CD4-positive, alpha-beta memory T cell (primary cell): ENCODE data around the gene TNIK. TPM values are rescaled to one million over a fixed set of nuclear protein-coding genes. Genes with fewer than 3 reads are reported as not detected.
A peak's percentile ranks its signal among the peaks of the same experiment; 100 is the strongest.

Experiments used
- CTCF ChIA-PET: fragments of 350-600 bp; sonication (Branson Sonifier 250); formaldehyde crosslinking; loops from one replicate; lab custom pipeline; 2021; ENCODE audit warnings: inconsistent platforms; ENCODE audit not compliant: partially characterized antibody; lab: Charles Lee
- POLR2A ChIA-PET: fragments of 350-600 bp; sonication (Branson Sonifier 250); formaldehyde crosslinking; loops from one replicate; lab custom pipeline; 2021; ENCODE audit not compliant: partially characterized antibody; lab: Charles Lee
- DNase-seq, 5 donors: peaks; one replicate each; pipeline versions ENCODE4 v3.0.0 to v3.0.0-alpha.2; 2020 to 2022; ENCODE audit warnings: mixed read lengths in 1 of 5
- H3K27ac ChIP-seq: one replicate; pipeline ENCODE4 v1.7.0; 2013; ENCODE audit warnings: low read depth, low read length
- H3K27me3 ChIP-seq: 2 replicates; pipeline ENCODE4 v1.7.0; 2013; ENCODE audit warnings: mild to moderate bottlenecking, low read length, moderate library complexity; ENCODE audit not compliant: insufficient read depth
- H3K36me3 ChIP-seq: 2 replicates; pipeline ENCODE4 v1.7.0; 2013; ENCODE audit warnings: mild to moderate bottlenecking, low read length, moderate library complexity; ENCODE audit not compliant: insufficient read depth
- H3K4me1 ChIP-seq: 2 replicates; pipeline ENCODE4 v1.7.0; 2013; ENCODE audit warnings: mild to moderate bottlenecking, low read length, moderate library complexity; ENCODE audit not compliant: insufficient read depth
- H3K4me3 ChIP-seq, 2 donors: one replicate each; pipeline ENCODE4 v1.7.0; 2013; ENCODE audit warnings: low read length in 2 of 2, mild to moderate bottlenecking in 1 of 2
- H3K9me3 ChIP-seq, 2 donors: one replicate each; pipeline ENCODE4 v1.7.0; 2013; ENCODE audit warnings: low read length in 2 of 2, control low read depth in 1 of 2; ENCODE audit not compliant: control insufficient read depth in 1 of 2
- H3K27ac Mint-ChIP-seq, 7 donors: one replicate each; pipeline ENCODE4 v1.8.0; 2020 to 2021; ENCODE audit warnings: mixed read lengths in 7 of 7, mild to moderate bottlenecking in 6 of 7, inconsistent platforms in 3 of 7, moderate library complexity in 3 of 7
- H3K27me3 Mint-ChIP-seq, 2 donors: one replicate each; pipeline ENCODE4 v1.8.0; 2020 to 2021; ENCODE audit warnings: mixed read lengths in 2 of 2
- H3K36me3 Mint-ChIP-seq, 2 donors: one replicate each; pipeline ENCODE4 v1.8.0; 2020 to 2021; ENCODE audit warnings: mixed read lengths in 2 of 2, inconsistent platforms in 1 of 2, mild to moderate bottlenecking in 1 of 2
- H3K4me1 Mint-ChIP-seq, 4 donors: one replicate each; pipeline ENCODE4 v1.8.0; 2020 to 2021; ENCODE audit warnings: mixed read lengths in 4 of 4, mild to moderate bottlenecking in 1 of 4
- H3K4me3 Mint-ChIP-seq, 8 donors: one replicate each; pipeline ENCODE4 v1.8.0; 2020 to 2021; ENCODE audit warnings: mixed read lengths in 8 of 8, mild to moderate bottlenecking in 7 of 8, moderate library complexity in 6 of 8, inconsistent platforms in 3 of 8
- H3K9me3 Mint-ChIP-seq, 8 donors: one replicate each; pipeline ENCODE4 v1.8.0; 2020 to 2021; ENCODE audit warnings: mixed read lengths in 8 of 8, mild to moderate bottlenecking in 5 of 8, inconsistent platforms in 3 of 8, moderate library complexity in 1 of 8
- intact Hi-C: fragments of 100-400 bp; cut with micrococcal nuclease; formaldehyde crosslinking; loops from one replicate; pipeline ENCODE4 v1.15.1; 2023
- polyA plus RNA-seq, 2 donors: library from polyadenylated mRNA; unstranded; fragments of 300-500 nt; fragmentation: Illumina TruSeq; gene quantifications; one replicate each; pipeline ENCODE4 v1.2.3, GENCODE V29; 2021
- total RNA-seq, 2 experiments: library from RNA; stranded (reverse); gene quantifications; one replicate each; pipeline ENCODE4 v1.2.3, GENCODE V29; 2021

TNIK gene
- total and polyA plus RNA-seq, 4 experiments from 2014 or later: 14.6 to 93.5 (median 58.1) TPM

DNA sequence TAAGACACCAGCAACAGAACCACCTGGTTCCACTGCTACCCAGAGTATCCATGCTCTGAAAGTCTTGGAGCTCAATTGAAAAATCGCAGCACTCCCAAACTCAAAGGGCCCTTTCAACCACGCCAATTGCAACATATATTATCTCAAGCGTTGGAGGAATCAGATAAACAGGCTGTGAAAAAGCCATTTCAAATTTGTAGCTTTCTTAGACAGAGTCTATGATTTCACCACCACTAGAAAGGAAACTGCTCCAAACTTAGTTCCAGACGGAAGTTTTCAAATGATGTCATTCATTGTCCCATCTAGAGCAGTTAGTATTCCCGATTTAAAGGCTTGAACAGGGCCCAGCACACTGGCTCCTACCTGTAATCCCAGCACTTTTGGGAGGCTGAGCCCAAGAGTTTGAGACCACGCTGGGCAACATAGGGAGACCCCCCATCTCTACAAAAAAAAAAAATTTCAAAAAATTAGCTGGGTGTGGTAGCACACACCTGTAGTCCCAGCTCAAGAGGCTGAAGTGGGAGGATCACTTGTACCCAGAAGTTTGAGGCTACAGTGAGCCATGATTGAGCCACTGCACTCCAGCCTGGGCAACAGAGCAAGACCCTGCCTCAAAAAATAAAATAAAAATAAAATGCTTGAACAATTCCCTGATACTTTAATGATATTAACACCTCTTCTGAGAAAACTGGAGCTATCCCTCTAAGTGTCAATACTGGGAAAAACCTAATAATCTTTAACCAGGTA, 16.8 kb downstream of the TNIK start:
- no peaks in the 10 kb centered on the region for H3K36me3 ChIP-seq
- no peak for DNase-seq
- no peak overlapping the region for H3K27ac ChIP-seq
- H3K4me3 Mint-ChIP-seq: no peak overlapping the region
- H3K27ac Mint-ChIP-seq: no peak overlapping the region
- peaks cover 0 to 3% (median 0%) of the 10 kb centered on the region in 8 donors for H3K9me3 Mint-ChIP-seq
- H3K4me1 ChIP-seq: peaks cover 88% of the 10 kb centered on the region
- H3K36me3 Mint-ChIP-seq: peaks cover 10% of the 10 kb centered on the region in 2 donors
- no peaks in the 10 kb centered on the region for H3K27me3 Mint-ChIP-seq
- H3K9me3 ChIP-seq: no peaks in the 10 kb centered on the region
- CTCF ChIA-PET: interaction anchor here (0.8 to 1.0 kb wide), 3 partner anchors 9 to 262 kb away, joined by 3 to 4 read pairs (median 4); no protein-coding TSS in a partner anchor
- peaks cover 51 to 88% (median 74%) of the 10 kb centered on the region in 4 donors for H3K4me1 Mint-ChIP-seq
- intact Hi-C loops: no loop called here
- H3K27me3 ChIP-seq: no peaks in the 10 kb centered on the region
- H3K4me3 ChIP-seq: no peak overlapping the region
- POLR2A ChIA-PET: no interaction called here

DNA sequence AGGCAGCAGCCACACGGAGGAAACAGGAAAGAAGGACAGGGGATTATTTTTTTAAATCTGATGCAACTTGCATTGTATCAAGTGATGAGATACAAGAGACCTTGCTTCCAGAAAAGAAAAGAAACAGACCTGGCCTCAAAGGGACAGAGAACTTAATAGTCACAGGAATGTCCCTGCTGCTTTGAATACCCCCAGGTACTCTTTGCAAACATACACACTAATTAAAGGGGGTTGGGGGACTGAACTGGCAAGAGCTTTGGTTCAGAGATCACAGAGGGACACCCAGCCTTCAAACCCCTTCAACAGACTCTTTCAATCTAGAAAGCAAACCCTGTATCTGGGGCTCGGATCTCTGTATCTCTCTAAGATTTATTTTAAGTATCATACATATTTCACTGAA, 18.0 kb downstream of the TNIK start:
- intact Hi-C loops: no loop called here
- CTCF ChIA-PET: no interaction called here

DNA sequence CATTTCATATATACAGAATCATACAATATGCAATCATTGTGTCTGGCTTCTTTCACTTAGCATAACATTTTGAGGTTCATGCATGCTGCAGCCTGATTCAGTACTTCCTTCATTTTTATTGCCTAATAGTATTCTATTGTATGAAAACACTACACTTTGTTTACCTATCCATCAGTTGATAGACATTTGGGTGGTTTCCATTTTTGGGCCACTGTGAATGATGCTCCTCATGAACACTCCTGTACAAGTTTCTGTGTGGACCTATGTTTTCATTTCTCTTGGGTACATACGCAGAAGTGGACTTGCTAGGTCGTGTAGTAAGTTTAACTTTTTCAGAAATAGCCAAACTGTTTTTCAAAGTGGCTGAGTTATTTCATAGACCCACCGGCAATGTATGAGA, 18.8 kb downstream of the TNIK start:
- DNase-seq: no peak
- Histone ChIP-seq H3K4me1 (peaks cover 90% of the 10 kb centered on the region), H3K27ac (no peak overlapping the region), H3K9me3 (no peaks in the 10 kb centered on the region), H3K4me3 (no peak overlapping the region), H3K27me3 (no peaks in the 10 kb centered on the region), H3K36me3 (no peaks in the 10 kb centered on the region)
- peaks cover 0 to 3% (median 0%) of the 10 kb centered on the region in 8 donors for H3K9me3 Mint-ChIP-seq
- H3K27me3 Mint-ChIP-seq: no peaks in the 10 kb centered on the region
- intact Hi-C loops: no loop called here
- no peak overlapping the region for H3K4me3 Mint-ChIP-seq
- ChIA-PET CTCF (no interaction called here), POLR2A (no interaction called here)
- peaks cover 59 to 89% (median 77%) of the 10 kb centered on the region in 4 donors for H3K4me1 Mint-ChIP-seq
- no peak overlapping the region for H3K27ac Mint-ChIP-seq
- H3K36me3 Mint-ChIP-seq: peaks cover 10% of the 10 kb centered on the region in 2 donors

More for the DNA sequence above, 18.0 kb downstream of the TNIK start:
- Histone ChIP-seq H3K36me3 (no peaks in the 10 kb centered on the region), H3K27me3 (no peaks in the 10 kb centered on the region), H3K9me3 (no peaks in the 10 kb centered on the region), H3K4me1 (peaks cover 90% of the 10 kb centered on the region), H3K27ac (no peak overlapping the region), H3K4me3 (no peak overlapping the region)
- no peaks in the 10 kb centered on the region for H3K27me3 Mint-ChIP-seq
- peaks cover 10% of the 10 kb centered on the region in 2 donors for H3K36me3 Mint-ChIP-seq
- peaks cover 0 to 3% (median 0%) of the 10 kb centered on the region in 8 donors for H3K9me3 Mint-ChIP-seq
- H3K4me3 Mint-ChIP-seq: no peak overlapping the region
- H3K27ac Mint-ChIP-seq: peak overlapping the region in 2 of 7 donors; percentile 8 to 22
- H3K4me1 Mint-ChIP-seq: peaks cover 54 to 89% (median 75%) of the 10 kb centered on the region in 4 donors
- no peak for DNase-seq
- POLR2A ChIA-PET: no interaction called here

DNA sequence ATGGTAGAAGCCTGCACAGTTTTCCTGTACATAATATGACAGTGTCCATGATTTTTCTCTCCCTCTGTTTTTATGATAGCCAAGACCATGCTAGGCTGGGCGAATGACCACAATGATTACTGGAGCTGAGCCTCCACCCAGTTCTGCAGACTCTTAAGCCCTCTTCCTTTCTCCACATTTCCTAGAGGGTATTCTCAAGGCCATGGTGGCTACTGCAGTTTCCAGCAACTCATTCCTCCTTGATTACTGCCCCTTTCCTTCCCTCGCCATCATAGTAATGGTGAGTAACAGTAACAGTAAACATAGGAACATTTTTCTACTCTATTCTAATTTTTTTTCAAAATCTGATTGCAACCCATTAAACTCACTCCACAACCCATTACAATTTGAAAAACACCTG, 20.2 kb downstream of the TNIK start:
- no peaks in the 10 kb centered on the region for H3K27me3 ChIP-seq
- ChIA-PET CTCF (interaction anchor here (0.8 kb wide), 2 partner anchors 12 to 13 kb away, joined by 3 to 4 read pairs; no protein-coding TSS in a partner anchor), POLR2A (interaction anchor here (1.1 kb wide), 1 partner anchor 11 kb away, joined by 3 read pairs; no protein-coding TSS in a partner anchor)
- H3K27me3 Mint-ChIP-seq: no peaks in the 10 kb centered on the region
- H3K4me1 Mint-ChIP-seq: peaks cover 57 to 88% (median 73%) of the 10 kb centered on the region in 4 donors
- H3K4me3 ChIP-seq: no peak overlapping the region
- H3K4me3 Mint-ChIP-seq: no peak overlapping the region
- H3K27ac Mint-ChIP-seq: peak overlapping the region in 2 of 7 donors; percentile 27 to 77
- no peaks in the 10 kb centered on the region for H3K36me3 ChIP-seq
- H3K9me3 Mint-ChIP-seq: peaks cover 0 to 3% (median 0%) of the 10 kb centered on the region in 8 donors
- peaks cover 10 to 15% of the 10 kb centered on the region in 2 donors for H3K36me3 Mint-ChIP-seq
- no peaks in the 10 kb centered on the region for H3K9me3 ChIP-seq
- H3K27ac ChIP-seq: no peak overlapping the region
- intact Hi-C loops: loop anchor here (1.0 kb wide), 1 partner anchor 12 kb away; no protein-coding TSS in a partner anchor
- peaks cover 87% of the 10 kb centered on the region for H3K4me1 ChIP-seq
- no peak for DNase-seq

DNA sequence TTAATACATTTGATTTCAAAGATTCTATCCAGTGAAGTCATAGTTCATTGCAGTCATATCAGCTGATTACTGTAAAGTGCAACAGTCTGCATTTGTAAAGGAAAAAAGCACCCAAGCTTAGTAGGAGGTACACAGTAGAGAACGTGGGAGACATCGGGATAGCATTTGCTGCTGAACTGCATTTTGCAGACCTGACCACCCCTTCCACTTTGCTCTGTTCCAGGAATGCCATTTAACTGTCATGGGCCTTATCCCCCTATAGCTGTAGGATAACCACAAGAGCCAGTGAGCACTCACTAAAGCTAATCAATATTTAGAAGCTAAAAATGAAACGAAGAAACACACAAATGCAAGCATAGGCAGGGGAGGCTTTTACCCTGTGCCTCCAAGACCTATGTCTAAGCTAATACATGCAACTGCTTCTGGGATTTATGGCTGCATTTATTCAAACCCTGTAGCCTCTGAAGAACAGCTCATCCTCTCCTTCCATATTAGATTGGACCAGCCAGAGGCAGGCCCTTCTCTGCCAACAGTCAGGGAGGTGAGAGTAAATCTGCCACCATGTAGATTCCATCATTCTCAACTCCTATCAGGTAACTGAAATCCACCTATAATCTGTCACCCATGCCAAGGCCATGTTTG, 23.0 kb downstream of the TNIK start:
- CTCF ChIA-PET: interaction anchor here (0.9 to 1.7 kb wide), 4 partner anchors 9 to 29 kb away, joined by 3 to 4 read pairs (median 4); no protein-coding TSS in a partner anchor
- peak overlapping the region in 5 of 7 donors; percentile 5 to 75 (median 27) for H3K27ac Mint-ChIP-seq
- intact Hi-C loops: no loop called here
- no peaks in the 10 kb centered on the region for H3K9me3 ChIP-seq
- H3K4me1 ChIP-seq: peaks cover 61% of the 10 kb centered on the region
- H3K36me3 ChIP-seq: no peaks in the 10 kb centered on the region
- peak overlapping the region in 4 of 8 donors; percentile 1 to 33 (median 6) for H3K4me3 Mint-ChIP-seq
- DNase-seq: no peak
- no peak overlapping the region for H3K27ac ChIP-seq
- POLR2A ChIA-PET: interaction anchor here (0.7 to 1.1 kb wide), 2 partner anchors 22 to 24 kb away, joined by 4 to 5 read pairs; no protein-coding TSS in a partner anchor
- no peaks in the 10 kb centered on the region for H3K27me3 Mint-ChIP-seq
- H3K4me1 Mint-ChIP-seq: peaks cover 52 to 80% (median 64%) of the 10 kb centered on the region in 4 donors
- no peak overlapping the region for H3K4me3 ChIP-seq
- no peaks in the 10 kb centered on the region for H3K27me3 ChIP-seq
- H3K9me3 Mint-ChIP-seq: peaks cover 0 to 1% (median 0%) of the 10 kb centered on the region in 8 donors
- H3K36me3 Mint-ChIP-seq: peaks cover 2 to 6% of the 10 kb centered on the region in 2 donors

DNA sequence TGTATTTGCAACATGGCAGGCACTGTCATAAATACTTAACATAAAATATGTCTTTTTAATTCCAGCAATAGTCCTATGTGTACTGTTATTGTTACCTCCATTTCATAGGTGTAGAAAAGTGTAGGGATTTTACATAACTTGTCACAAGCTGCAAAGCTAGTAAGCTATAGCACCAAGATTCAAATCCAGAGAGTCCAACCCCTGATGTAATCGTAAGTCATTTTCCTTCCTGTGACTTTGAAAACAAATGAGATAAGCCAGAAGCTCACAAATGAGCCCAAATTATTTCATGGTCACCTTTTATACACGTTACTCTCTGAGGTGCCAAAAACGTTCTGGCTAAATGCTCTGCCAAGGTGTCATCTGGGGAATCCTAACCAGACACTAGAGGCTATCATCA, 23.8 kb downstream of the TNIK start:
- Histone ChIP-seq H3K36me3 (no peaks in the 10 kb centered on the region), H3K27ac (no peak overlapping the region), H3K27me3 (no peaks in the 10 kb centered on the region), H3K4me1 (peaks cover 58% of the 10 kb centered on the region), H3K4me3 (no peak overlapping the region), H3K9me3 (no peaks in the 10 kb centered on the region)
- peak overlapping the region in 2 of 7 donors; percentile 0 to 37 for H3K27ac Mint-ChIP-seq
- H3K36me3 Mint-ChIP-seq: peaks cover 0 to 6% of the 10 kb centered on the region in 2 donors
- H3K9me3 Mint-ChIP-seq: peaks cover 0 to 1% (median 0%) of the 10 kb centered on the region in 8 donors
- DNase-seq: no peak
- ChIA-PET POLR2A (no interaction called here), CTCF (interaction anchor here (1.5 to 1.7 kb wide), 2 partner anchors 9 to 15 kb away, joined by 4 read pairs; no protein-coding TSS in a partner anchor)
- H3K27me3 Mint-ChIP-seq: no peaks in the 10 kb centered on the region
- intact Hi-C loops: no loop called here
- H3K4me1 Mint-ChIP-seq: peaks cover 49 to 77% (median 64%) of the 10 kb centered on the region in 4 donors
- no peak overlapping the region for H3K4me3 Mint-ChIP-seq
